SU-DHL-6 (cell line): ENCODE measurements around the gene SLC35F1.

Source experiments
- H2AFZ ChIP-seq: fragments of 200-600 bp; sonication (generic); 2 replicates; pipeline ENCODE4 v1.6.1; 2014; ENCODE audit warnings: low read depth, mild to moderate bottlenecking, moderate library complexity, mixed read lengths, antibody characterized with exemption, low read length; ENCODE audit not compliant: severe bottlenecking
- H3F3A ChIP-seq: fragments of 200-600 bp; shearing (Covaris generic); 2 replicates; pipeline ENCODE4 v1.6.0; 2016; ENCODE audit warnings: antibody characterized with exemption, mild to moderate bottlenecking; ENCODE audit not compliant: insufficient read depth
- H3K27ac ChIP-seq: fragments of 200-600 bp; sonication (generic); 2 replicates; pipeline ENCODE4 v1.5.1; 2016; ENCODE audit warnings: low read depth, mild to moderate bottlenecking, low read length, moderate library complexity, mixed read lengths
- H3K27me3 ChIP-seq: fragments of 200-600 bp; sonication (generic), shearing (Covaris generic); 2 replicates; pipeline ENCODE4 v1.6.0; 2014; ENCODE audit warnings: mild to moderate bottlenecking, low read length
- H3K36me3 ChIP-seq: fragments of 200-600 bp; sonication (generic); 2 replicates; pipeline ENCODE4 v1.6.1; 2014; ENCODE audit warnings: mild to moderate bottlenecking, low read length, mixed read lengths
- H3K4me2 ChIP-seq: fragments of 300-600, 200-600 bp; shearing (Covaris generic), sonication (generic); 2 replicates; pipeline ENCODE4 v1.6.0; 2014; ENCODE audit warnings: low read length, low read depth, mild to moderate bottlenecking; ENCODE audit not compliant: poor library complexity, severe bottlenecking
- H3K4me3 ChIP-seq: fragments of 200-600 bp; sonication (generic); 2 replicates; pipeline ENCODE4 v1.5.1; 2014; ENCODE audit warnings: antibody characterized with exemption, low read length, mild to moderate bottlenecking, mixed read lengths; ENCODE audit not compliant: insufficient read depth, poor library complexity, severe bottlenecking
- H3K79me2 ChIP-seq: fragments of 200-600 bp; sonication (generic); 2 replicates; pipeline ENCODE4 v1.6.1; 2014; ENCODE audit warnings: mild to moderate bottlenecking, low read length, moderate library complexity; ENCODE audit not compliant: insufficient read depth
- H3K9ac ChIP-seq: fragments of 200-600 bp; sonication (generic); 2 replicates; pipeline ENCODE4 v1.7.0; 2014; ENCODE audit warnings: mild to moderate bottlenecking, low read length
- H3K9me2 ChIP-seq: fragments of 200-600 bp; sonication (generic); replicated peaks from 2 replicates; pipeline ENCODE4 v1.6.1; 2014; ENCODE audit warnings: low read length; ENCODE audit not compliant: insufficient read depth
- H3K9me3 ChIP-seq: fragments of 200-600 bp; sonication (generic); 2 replicates; pipeline ENCODE4 v1.6.1; 2014; ENCODE audit warnings: low read length, mixed read lengths; ENCODE audit not compliant: insufficient read depth
- H4K20me1 ChIP-seq: fragments of 200-600 bp; sonication (generic); 2 replicates; pipeline ENCODE4 v1.6.1; 2014; ENCODE audit warnings: low read depth, mild to moderate bottlenecking, antibody characterized with exemption, low read length, moderate library complexity, mixed read lengths
- CTCF ChIP-seq: fragments of 200-600 bp; sonication (generic); IDR thresholded peaks from one replicate; pipeline ENCODE4 v1.5.1; 2017; ENCODE audit warnings: antibody characterized with exemption, mild to moderate bottlenecking, low read length, moderate library complexity; ENCODE audit not compliant: insufficient read depth, poor library complexity, severe bottlenecking
- EZH2phosphoT487 ChIP-seq: fragments of 200-600 bp; sonication (generic), shearing (Covaris generic); conservative IDR thresholded peaks from 2 replicates; pipeline ENCODE4 v1.6.1; 2018; ENCODE audit warnings: mild to moderate bottlenecking, antibody characterized with exemption, low read length, moderate library complexity, mixed read lengths

Gene SLC35F1

GRCh38 chr6:118313208-118313607, 406.1 kb downstream of the SLC35F1 start:
- H3K79me2 ChIP-seq = no peaks in the 10 kb centered on the region
- TF ChIP-seq EZH2phosphoT487 (no peak), CTCF (no peak)
- H3K4me3 ChIP-seq = no peak overlapping the region
- H4K20me1 ChIP-seq = no peaks in the 10 kb centered on the region
- H3K36me3 ChIP-seq = no peaks in the 10 kb centered on the region
- H3K27ac ChIP-seq = no peak overlapping the region
- no peak overlapping the region for H2AFZ ChIP-seq
- no peaks in the 10 kb centered on the region for H3K9me3 ChIP-seq
- no peak overlapping the region for H3K4me2 ChIP-seq
- H3K9me2 ChIP-seq = no peaks in the 10 kb centered on the region
- H3K9ac ChIP-seq = no peak overlapping the region
- H3K27me3 ChIP-seq = no peaks in the 10 kb centered on the region
- H3F3A ChIP-seq = no peaks in the 10 kb centered on the region

GRCh38 chr6:118313762-118314161, 406.7 kb downstream of the SLC35F1 start:
- no peaks in the 10 kb centered on the region for H3K27me3 ChIP-seq
- H3K27ac ChIP-seq = no peak overlapping the region
- H3K4me3 ChIP-seq = no peak overlapping the region
- TF ChIP-seq CTCF = no peak
- TF ChIP-seq EZH2phosphoT487 = no peak
- H3K79me2 ChIP-seq = no peaks in the 10 kb centered on the region
- H2AFZ ChIP-seq = no peak overlapping the region
- no peaks in the 10 kb centered on the region for H3F3A ChIP-seq
- no peaks in the 10 kb centered on the region for H3K9me3 ChIP-seq
- no peak overlapping the region for H3K9ac ChIP-seq
- H3K9me2 ChIP-seq = no peaks in the 10 kb centered on the region
- H4K20me1 ChIP-seq = no peaks in the 10 kb centered on the region
- no peaks in the 10 kb centered on the region for H3K36me3 ChIP-seq
- H3K4me2 ChIP-seq = no peak overlapping the region

- no peaks in the 10 kb centered on the region for H3K9me3 ChIP-seq
- H3K4me3 ChIP-seq = no peak overlapping the region
- no peak overlapping the region for H3K4me2 ChIP-seq
These were observed 409.8 kb downstream of the SLC35F1 start for GRCh38 chr6:118316796-118317384.

More at GRCh38 chr6:118316796-118317384, 409.8 kb downstream of the SLC35F1 start:
- H3K27ac ChIP-seq = no peak overlapping the region
- H3K9ac ChIP-seq = no peak overlapping the region
- H3K79me2 ChIP-seq = no peaks in the 10 kb centered on the region
- no peaks in the 10 kb centered on the region for H3K9me2 ChIP-seq
- no peaks in the 10 kb centered on the region for H3F3A ChIP-seq
- H2AFZ ChIP-seq = no peak overlapping the region
- no peaks in the 10 kb centered on the region for H4K20me1 ChIP-seq
- H3K36me3 ChIP-seq = no peaks in the 10 kb centered on the region
- TF ChIP-seq EZH2phosphoT487 (no peak), CTCF (no peak)
- H3K27me3 ChIP-seq = no peaks in the 10 kb centered on the region
